Measurements from ENCODE around the gene ATP7A.

Gene ATP7A

DNA sequence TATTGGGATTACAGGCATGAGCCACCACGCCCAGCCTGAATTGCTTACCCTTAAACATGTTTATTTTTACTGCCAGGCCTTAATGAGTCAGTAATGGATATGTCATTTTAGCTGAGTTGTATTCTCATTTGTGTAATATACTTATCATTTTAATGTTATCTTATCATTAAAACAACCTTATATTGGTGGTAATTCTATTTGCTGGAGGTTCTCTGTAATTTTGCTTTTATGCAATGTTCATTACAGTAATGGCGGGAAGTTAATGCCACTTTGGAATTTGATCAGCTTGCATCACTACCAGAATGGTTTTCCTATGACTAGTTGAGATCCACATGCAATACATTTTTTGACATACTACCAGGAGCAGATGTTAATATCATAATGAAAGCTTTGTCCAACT lies 65.3 kb downstream of the ATP7A start:
- H4K20me1 ChIP-seq (ENCODE audit: insufficient read depth, low read length): no peaks in the 10 kb centered on the region
- no peaks in the 10 kb centered on the region for H3K36me3 ChIP-seq (ENCODE audit: insufficient read depth, low read length)
- H3K9me3 ChIP-seq (ENCODE audit: low read length): no peaks in the 10 kb centered on the region
- H3K4me3 ChIP-seq (ENCODE audit: low read depth, low read length, poor library complexity, severe bottlenecking): no peak overlapping the region
- H3K4me1 ChIP-seq (ENCODE audit: insufficient read depth, low read length, severe bottlenecking): no peaks in the 10 kb centered on the region
- no peaks in the 10 kb centered on the region for H3F3A ChIP-seq (ENCODE audit: insufficient read depth, low read length)
- H3K27me3 ChIP-seq (ENCODE audit: insufficient read depth, low read length): no peaks in the 10 kb centered on the region
- H3K9me2 ChIP-seq (ENCODE audit: low read depth, low read length): no peaks in the 10 kb centered on the region
- no peak overlapping the region for H3K9ac ChIP-seq (ENCODE audit: low read length)
- H3K4me2 ChIP-seq (ENCODE audit: low read length): no peak overlapping the region
- no peak overlapping the region for H2AFZ ChIP-seq (ENCODE audit: low read length)
- no peak for TF ChIP-seq CTCF (IDR thresholded peaks at IDR 0.05; ENCODE audit: low read length)
- no peak for TF ChIP-seq EZH2 (IDR thresholded peaks at IDR 0.05; ENCODE audit: borderline replicate concordance, low read length)
- no peak overlapping the region for H3K27ac ChIP-seq (ENCODE audit: low read depth, low read length, poor library complexity, severe bottlenecking)
- H3K79me2 ChIP-seq (ENCODE audit: insufficient read depth, low read length): no peaks in the 10 kb centered on the region

DNA sequence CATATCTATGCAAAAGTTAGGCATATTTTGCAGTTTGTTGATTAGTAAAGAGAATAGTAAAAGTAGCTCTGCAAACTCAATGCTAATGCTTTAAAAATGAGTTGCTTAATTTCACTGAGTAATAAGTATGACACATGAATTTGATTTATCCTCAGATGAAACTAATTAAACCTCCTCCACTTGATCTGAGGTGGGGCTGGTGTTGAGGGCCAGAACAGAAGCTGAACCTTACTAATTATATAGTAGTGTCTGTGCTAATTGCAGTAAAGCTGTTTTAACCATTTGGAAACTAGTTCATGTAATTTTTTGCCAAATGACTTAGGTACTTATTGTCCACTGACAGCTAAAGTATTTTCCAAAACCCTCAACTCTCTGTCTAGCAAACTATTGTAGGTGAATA lies 66.6 kb downstream of the ATP7A start:
- Histone ChIP-seq H2AFZ (ENCODE audit: low read length) (no peak overlapping the region), H3K4me1 (ENCODE audit: insufficient read depth, low read length, severe bottlenecking) (no peaks in the 10 kb centered on the region), H4K20me1 (ENCODE audit: insufficient read depth, low read length) (no peaks in the 10 kb centered on the region), H3K9me2 (ENCODE audit: low read depth, low read length) (no peaks in the 10 kb centered on the region), H3F3A (ENCODE audit: insufficient read depth, low read length) (no peaks in the 10 kb centered on the region), H3K4me2 (ENCODE audit: low read length) (no peak overlapping the region), H3K9me3 (ENCODE audit: low read length) (no peaks in the 10 kb centered on the region), H3K9ac (ENCODE audit: low read length) (no peak overlapping the region), H3K27me3 (ENCODE audit: insufficient read depth, low read length) (no peaks in the 10 kb centered on the region), H3K4me3 (ENCODE audit: low read depth, low read length, poor library complexity, severe bottlenecking) (no peak overlapping the region), H3K27ac (ENCODE audit: low read depth, low read length, poor library complexity, severe bottlenecking) (no peak overlapping the region), H3K79me2 (ENCODE audit: insufficient read depth, low read length) (no peaks in the 10 kb centered on the region), H3K36me3 (ENCODE audit: insufficient read depth, low read length) (no peaks in the 10 kb centered on the region)
- TF ChIP-seq CTCF (IDR thresholded peaks at IDR 0.05; ENCODE audit: low read length): no peak
- TF ChIP-seq EZH2 (IDR thresholded peaks at IDR 0.05; ENCODE audit: borderline replicate concordance, low read length): no peak

GRCh38 chrX:77977518-77977917 lies 67.0 kb downstream of the ATP7A start:
- H3K9ac ChIP-seq (ENCODE audit: low read length): no peak overlapping the region
- no peaks in the 10 kb centered on the region for H3K4me1 ChIP-seq (ENCODE audit: insufficient read depth, low read length, severe bottlenecking)
- no peaks in the 10 kb centered on the region for H3K79me2 ChIP-seq (ENCODE audit: insufficient read depth, low read length)

More at GRCh38 chrX:77977518-77977917, 67.0 kb downstream of the ATP7A start:
- Histone ChIP-seq H2AFZ (ENCODE audit: low read length) (no peak overlapping the region), H3K4me2 (ENCODE audit: low read length) (no peak overlapping the region), H3K4me3 (ENCODE audit: low read depth, low read length, poor library complexity, severe bottlenecking) (no peak overlapping the region), H3K27ac (ENCODE audit: low read depth, low read length, poor library complexity, severe bottlenecking) (no peak overlapping the region), H4K20me1 (ENCODE audit: insufficient read depth, low read length) (no peaks in the 10 kb centered on the region), H3K36me3 (ENCODE audit: insufficient read depth, low read length) (no peaks in the 10 kb centered on the region), H3K9me3 (ENCODE audit: low read length) (no peaks in the 10 kb centered on the region), H3K9me2 (ENCODE audit: low read depth, low read length) (no peaks in the 10 kb centered on the region), H3K27me3 (ENCODE audit: insufficient read depth, low read length) (no peaks in the 10 kb centered on the region), H3F3A (ENCODE audit: insufficient read depth, low read length) (no peaks in the 10 kb centered on the region)
- no peak for TF ChIP-seq EZH2 (IDR thresholded peaks at IDR 0.05; ENCODE audit: borderline replicate concordance, low read length)
- no peak for TF ChIP-seq CTCF (IDR thresholded peaks at IDR 0.05; ENCODE audit: low read length)

All from OCI-LY1 (cell line).